Effector CD8-positive, alpha-beta T cell (primary cell): ENCODE measurements around the gene EXOSC2.
"Not testable (repeated sequence)": the region's sequence is repeated elsewhere in the genome, so short reads cannot be mapped to it uniquely, and the experiment has no call there.

Source experiments
- DNase-seq: peaks from one replicate; lab custom pipeline; 2025; lab: John Stamatoyannopoulos, UW

EXOSC2 gene

GRCh38 chr9:130667120-130667435 lies 26.5 kb upstream of the EXOSC2 start:
- no peak for DNase-seq

GRCh38 chr9:130668196-130668595 lies 25.4 kb upstream of the EXOSC2 start:
- no peak for DNase-seq

- DNase-seq: no peak
Observed at GRCh38 chr9:130668659-130669058, 24.9 kb upstream of the EXOSC2 start.

DNA sequence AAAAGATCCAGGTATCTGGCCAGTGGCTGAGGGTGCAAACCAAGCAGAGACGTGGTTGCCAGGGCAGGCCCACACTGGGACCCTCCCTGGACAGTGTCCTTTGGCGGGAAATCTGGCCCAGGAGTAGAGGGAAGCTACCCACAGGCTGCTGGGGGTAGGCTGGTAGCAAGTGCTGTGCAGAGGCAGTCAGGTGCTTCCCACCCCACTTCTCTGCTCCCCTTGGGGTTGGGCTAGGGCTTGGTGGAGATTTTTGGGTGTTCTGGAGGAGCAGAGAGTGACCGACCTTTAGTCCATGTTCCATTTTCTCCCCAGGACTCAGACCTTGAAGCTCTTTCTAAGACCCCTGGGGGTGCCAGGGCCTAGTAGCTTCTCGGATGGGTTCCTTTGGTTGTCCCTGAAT lies 23.6 kb upstream of the EXOSC2 start:
- DNase-seq: no peak

DNA sequence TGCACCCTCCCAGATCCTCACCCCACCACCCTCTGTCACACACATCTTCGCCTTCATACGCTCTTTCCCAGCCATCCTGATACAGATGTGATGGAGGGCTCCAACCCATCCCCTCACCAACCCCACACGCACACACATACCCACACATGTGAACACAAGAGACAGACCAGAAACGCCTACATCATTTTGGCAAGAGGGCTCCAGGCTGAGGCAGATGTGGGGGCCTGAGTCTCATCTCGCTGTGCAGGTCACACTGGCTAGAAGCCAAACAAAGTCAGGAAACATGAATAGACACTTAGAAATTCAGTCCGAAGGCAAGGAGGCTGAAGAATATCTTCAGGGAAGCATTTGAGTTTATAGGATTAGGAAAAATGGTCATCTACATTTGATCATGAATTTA lies 22.9 kb upstream of the EXOSC2 start:
- DNase-seq: no peak

GRCh38 chr9:130672466-130672865 lies 21.1 kb upstream of the EXOSC2 start:
- no peak for DNase-seq

GRCh38 chr9:130672933-130673615 lies 20.5 kb upstream of the EXOSC2 start:
- no peak for DNase-seq

DNA sequence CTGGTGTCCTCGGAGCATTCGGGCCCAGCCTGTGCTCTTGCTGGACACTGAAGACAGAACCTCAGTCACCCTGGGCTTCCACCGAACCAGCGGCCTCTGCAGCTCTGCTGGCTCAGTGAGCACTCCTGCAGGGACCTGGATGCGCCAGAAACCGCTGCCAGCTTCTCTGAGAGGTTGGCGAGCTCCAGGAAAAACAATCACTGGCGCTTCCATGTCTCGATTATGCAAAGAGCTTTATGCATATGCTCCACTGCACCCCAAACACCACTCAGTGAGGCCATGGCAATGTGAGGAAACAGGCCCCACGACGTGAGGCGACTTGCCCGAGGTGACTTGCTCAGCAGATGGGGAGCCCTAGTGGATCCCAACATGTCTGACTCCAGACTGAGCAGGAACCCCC lies 18.2 kb upstream of the EXOSC2 start:
- DNase-seq: no peak

DNA sequence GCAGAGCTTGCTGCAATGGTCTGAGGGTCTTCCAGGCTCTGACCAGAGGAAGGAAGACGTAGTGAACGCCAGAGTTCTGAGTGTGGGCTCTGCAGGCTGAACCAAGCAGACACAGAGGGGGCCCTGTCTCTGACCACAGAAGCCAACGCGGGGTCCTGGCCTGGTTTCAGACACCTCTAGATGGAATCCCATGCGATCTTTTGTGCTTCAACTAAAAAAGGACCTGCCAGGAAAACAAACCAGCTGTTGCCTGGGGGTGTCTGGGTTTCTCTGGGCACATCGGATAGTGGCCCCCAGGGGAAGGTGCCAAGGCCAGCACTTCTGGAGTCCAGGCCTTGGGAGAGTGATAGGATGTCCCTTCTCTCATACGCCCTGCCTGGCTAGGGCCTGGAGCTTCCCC lies 16.3 kb upstream of the EXOSC2 start:
- DNase-seq: no peak

DNA sequence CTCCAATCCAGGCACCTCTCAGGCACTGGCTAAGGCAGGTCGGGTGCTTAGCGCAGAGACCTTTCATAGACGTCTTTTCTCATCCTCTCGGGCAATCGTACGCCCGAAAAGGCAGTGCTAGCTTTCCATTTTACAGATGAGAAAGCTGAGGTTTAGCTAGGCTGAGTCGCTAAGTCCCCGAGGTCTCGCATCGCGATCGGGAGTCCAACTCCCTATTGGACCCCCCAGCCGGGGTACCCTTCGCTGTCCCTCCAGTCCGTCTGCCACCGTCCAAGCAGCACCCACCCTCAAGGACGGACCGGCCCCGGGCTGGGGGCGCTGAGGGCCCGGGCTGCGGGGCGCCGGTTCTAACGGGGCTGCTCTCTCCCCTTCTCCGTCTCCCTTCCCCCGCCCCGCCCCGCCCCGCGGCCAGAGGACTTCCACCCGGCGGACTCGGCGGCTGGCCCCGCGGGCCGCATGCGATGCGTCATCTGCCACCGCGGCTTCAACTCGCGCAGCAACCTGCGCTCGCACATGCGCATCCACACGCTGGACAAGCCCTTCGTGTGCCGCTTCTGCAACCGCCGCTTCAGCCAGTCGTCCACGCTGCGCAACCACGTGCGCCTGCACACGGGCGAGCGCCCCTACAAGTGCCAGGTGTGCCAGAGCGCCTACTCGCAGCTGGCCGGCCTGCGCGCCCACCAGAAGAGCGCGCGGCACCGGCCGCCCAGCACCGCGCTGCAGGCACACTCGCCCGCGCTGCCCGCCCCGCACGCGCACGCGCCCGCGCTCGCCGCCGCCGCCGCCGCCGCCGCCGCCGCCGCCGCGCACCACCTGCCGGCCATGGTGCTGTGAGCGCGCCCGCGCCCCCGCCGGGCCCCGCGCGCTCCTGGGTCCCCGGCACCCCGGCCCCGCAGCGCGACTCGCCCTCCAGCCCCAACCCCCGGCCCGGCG lies 12.5 kb upstream of the EXOSC2 start:
- peak; percentile 4 for DNase-seq

- no peak for DNase-seq
Observed at GRCh38 chr9:130681769-130682420, 11.7 kb upstream of the EXOSC2 start.

DNA sequence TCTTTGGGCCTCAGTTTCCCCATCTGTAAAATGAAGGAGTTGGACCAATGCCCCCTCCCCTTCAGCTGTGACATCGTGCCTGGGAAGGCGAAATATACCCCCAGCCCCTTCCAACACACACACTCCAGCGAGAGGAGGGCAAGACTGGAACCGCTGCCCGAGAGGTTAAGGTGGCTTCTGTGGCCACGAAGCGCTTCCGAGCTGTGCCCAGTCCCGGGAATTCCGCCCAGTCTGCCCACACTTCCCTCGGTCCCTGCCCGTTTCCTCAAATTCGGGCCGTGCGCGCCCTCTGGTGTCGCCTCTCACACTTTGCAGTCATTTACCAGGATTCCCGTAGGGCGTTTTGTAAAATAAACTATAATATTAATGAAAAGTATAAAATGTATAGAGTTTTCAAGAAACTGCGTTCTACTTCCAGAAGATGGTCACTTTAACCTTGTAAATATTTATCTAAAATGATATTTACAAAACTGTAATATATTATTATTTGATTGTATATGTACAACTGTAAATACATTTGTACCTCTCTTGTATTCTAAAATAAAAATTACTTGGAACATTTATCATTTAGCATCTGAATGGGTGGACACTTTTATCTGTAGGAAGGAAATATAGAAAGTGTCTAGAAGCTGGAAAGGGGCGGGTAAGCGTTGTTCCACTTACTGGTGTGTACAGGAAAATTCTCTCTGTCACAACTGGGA lies 11.0 kb upstream of the EXOSC2 start:
- DNase-seq: peak; percentile 32

GRCh38 chr9:130685104-130685503 lies 8.5 kb upstream of the EXOSC2 start:
- DNase-seq: no peak

DNA sequence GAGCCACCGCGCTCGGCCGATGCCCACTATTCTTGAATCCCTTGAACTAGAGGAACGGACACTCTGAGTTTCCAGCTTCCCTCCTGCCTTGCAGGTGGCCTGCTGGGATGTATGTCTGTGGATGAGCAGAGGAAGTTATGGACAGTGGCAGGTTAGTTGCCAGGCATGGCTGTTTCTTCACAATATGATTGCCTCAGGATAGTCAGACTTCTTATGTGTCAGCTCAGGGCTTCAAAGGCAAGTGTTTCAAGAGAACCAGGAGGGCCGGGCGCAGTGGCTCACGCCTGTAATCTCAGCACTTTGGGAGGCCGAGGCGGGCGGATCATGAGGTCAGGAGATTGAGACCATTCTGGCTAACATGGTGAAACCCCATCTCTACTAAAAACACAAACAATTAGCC lies 7.6 kb upstream of the EXOSC2 start:
- not testable (repeated sequence) for DNase-seq

- DNase-seq: no peak
Observed at GRCh38 chr9:130687615-130688014, 6.0 kb upstream of the EXOSC2 start.

GRCh38 chr9:130688072-130688471 lies 5.5 kb upstream of the EXOSC2 start:
- no peak for DNase-seq

DNA sequence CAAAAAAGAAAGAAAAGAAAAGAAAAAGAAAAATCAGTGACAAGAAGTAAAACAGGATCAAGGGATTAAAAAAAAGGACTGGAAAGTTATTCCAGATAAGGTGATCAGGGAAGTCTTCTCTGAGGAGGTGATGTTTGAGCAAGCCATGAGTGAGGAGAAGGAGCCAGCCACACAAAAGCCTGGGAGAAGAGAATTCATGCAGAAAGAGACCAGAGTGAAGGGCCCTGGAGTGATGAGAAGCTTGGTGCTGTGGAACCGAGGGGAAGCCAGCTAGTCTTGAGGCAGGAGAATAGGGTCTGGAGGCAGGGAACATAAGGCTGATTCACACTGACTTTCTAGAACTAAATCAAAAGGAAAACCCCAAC lies 4.0 kb upstream of the EXOSC2 start:
- DNase-seq: no peak

DNA sequence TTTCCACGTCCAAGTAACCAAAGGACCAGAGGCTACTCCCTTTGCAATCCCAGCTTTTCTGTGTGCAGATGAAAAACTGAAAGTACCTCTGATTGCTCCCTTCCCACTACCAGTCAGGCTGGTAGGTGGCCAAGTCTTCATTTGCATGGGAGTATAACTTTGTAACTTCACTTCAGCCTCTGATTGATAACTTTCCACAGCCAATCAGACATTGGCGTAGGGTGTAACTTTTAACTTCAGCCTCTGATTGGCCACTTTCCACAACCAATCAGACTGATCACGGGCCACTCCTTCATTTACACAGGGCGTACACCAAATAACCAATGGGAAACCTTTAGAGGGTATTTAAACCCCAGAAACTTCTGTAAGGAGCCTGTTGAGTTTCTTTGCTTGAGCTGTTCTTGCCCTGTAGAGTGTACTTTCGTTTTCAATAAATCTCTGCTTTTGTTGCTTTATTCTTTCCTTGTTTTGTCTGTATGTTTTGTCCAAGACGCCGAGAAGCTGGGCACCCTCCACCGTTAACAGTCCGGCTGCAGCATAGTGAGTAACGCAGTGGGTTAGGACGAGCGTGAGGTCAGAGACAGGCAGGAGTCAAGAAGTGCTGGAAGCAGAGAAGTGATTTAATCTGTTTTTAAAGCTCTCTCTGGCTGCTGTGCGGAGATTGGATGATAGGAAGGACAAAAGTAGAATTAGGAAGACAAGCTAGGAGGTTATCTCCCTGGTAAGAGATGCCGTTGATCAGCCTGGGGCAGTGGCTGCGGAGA lies 3.5 kb upstream of the EXOSC2 start:
- no peak for DNase-seq

GRCh38 chr9:130692321-130692720 lies 1.3 kb upstream of the EXOSC2 start:
- no peak for DNase-seq

- no peak for DNase-seq
Observed at GRCh38 chr9:130693101-130693425, 517 bp upstream of the EXOSC2 start.

- DNase-seq: no peak
Observed at GRCh38 chr9:130694205-130694604, 625 bp downstream of the EXOSC2 start.

DNA sequence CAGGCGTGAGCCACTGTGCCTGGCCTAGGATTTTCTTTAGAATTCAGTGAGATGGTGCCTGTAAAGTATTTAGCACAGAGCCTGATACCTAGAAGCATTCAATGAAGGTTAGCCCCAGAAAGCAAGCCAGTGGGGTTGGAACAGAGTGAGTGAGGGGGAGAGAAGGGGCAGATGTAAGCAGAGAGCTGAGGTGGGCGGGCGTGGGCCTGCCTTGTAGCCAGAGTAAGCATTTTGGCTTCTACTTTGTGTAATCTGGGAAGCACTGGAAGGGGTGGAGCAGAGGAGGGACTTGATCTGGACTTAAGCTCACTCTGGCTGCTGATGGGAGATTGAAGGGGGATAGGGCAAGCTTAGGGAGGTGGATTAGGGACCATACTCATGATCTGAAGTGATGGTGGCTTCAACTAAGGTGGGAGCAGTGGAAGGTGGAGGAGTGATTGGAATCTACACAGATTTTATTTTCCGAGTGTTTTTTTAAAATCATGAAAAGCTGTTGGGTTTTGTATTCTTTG lies 2.6 kb downstream of the EXOSC2 start:
- DNase-seq: no peak
